Epithelial cell of prostate (primary cell): ENCODE measurements around the gene POLK.

Source experiments
- DNase-seq: peaks from one replicate; pipeline ENCODE4 v3.0.0-alpha.2; 2011; ENCODE audit warnings: low read depth, low spot score
- H3K27ac ChIP-seq: fragments of 450-650 bp; 2 replicates; pipeline ENCODE4 v1.5.1; 2017; ENCODE audit warnings: mild to moderate bottlenecking

The POLK gene

GRCh38 chr5:75632321-75632720 lies 120.6 kb downstream of the POLK start:
- DNase-seq: no peak
- no peak overlapping the region for H3K27ac ChIP-seq

DNA sequence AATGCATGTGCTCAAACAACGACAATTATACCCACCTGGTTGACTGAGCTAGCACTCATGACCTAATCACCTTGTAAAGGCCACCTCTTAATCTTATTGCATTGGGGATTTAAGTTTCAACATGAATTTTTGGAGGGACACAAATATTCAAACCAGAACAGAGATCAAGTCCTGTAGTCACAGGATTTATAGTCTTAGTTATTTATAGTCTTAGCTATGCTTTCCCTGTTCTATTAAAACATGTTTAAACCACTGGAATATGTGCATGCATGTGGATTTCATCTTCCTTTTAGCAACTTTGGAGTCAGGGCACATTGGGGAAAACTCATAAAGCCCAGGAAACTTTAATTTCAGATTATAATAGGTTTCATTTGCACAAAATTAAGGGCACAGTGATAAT lies 126.3 kb downstream of the POLK start:
- H3K27ac ChIP-seq: no peak overlapping the region
- DNase-seq: no peak

DNA sequence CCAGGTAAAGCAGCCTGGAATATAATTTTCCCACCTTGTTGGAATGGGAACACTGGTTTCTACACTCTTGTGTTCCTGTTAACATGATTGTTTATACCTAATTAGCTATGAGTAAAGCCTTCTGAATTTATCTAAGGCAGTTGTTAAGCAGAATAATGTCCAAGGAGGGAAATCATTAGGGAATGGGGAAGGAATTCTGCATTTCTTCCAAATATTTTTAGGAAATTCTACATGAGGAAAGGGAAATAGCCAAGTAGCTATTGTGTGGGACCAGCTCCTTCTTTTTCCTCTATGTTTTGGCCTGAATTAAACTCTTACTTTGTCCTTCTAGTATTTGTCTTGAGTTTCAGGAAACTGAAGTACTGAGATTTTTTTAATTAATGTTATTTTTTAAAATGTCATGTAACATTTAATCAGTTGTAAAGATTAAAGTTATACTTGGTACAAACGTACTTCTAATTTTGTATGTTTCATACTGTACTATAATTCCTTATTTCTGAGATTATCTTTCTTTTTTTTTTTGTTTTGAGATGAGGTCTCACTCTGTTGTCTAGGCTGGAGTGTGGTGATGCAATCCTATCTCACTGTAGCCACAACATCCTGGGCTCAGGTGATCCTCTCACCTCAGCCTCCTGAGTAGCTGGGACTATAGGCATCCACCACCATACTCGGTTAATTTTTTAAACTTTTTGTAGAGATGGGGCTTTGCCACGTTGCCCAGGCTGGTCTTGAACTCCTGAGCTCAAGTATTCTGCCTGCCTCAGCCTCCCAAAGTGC lies 128.0 kb downstream of the POLK start:
- peak overlapping the region; percentile 87 for H3K27ac ChIP-seq
- DNase-seq: no peak

DNA sequence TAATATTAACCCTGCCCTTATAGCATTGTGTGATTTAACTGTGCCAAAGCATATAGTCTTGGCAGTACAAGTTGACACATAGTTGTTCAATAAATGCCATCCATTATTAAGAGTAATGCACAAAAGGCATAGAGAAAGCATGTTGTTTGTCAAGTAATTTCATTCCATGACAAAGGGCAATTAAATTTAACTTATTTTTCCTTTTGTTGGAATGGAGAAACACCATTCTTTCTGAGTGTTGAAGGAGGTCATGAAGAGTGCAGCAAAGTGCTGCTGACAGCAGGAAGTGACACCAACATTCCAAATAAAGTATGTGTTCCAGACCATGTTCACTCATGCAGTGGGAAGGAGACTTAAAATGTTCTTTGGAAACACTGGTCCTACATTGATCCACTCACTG lies 128.7 kb downstream of the POLK start:
- H3K27ac ChIP-seq: peak overlapping the region; percentile 87
- peak; percentile 57 for DNase-seq

DNA sequence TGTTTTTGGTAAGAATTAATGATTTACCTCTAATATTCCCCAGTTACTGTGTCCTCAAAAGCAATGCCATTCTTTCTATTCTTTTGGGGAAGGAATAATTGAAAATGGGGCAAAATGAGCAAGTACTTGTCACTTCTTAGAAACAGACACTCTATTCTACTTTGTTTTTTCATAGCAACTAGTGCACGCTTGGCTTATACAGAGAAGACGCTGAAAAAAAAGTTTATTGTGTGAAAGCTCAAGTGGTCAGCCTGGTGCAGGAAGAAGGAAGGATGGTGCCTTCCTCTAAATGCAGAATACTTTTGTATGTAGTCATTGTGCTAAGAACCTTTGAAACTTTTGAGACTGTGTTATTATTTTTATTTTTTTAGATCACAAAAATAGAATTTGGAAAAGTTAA lies 129.1 kb downstream of the POLK start:
- DNase-seq: no peak
- H3K27ac ChIP-seq: peak overlapping the region; percentile 87

DNA sequence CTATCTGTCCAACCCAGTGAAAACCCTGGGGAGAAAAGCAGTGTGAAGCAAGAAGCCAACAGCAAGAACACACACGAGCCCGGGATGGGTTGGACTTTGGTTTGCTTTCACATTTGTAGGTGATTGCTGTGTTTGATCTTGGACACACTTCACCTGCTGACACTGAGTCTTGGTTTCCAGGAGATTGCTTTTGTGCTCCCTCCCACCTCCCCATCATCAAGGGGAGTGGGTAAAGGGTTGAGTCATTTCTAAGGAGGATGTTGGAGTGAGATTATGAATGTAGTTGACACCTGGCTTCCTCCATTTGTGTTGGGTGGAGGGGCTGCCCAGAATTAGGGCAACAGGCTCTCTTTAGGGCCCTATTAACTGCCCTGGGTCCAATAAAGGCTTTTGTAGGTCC lies 137.0 kb downstream of the POLK start:
- H3K27ac ChIP-seq: no peak overlapping the region
- DNase-seq: no peak
